K562 (cell line): ENCODE data around the gene TMEM120B. TPM values are rescaled to one million over a fixed set of nuclear protein-coding genes. Genes with fewer than 3 reads are reported as not detected.

Experiments
- CBX3 ChIP-seq, 2 experiments: IDR thresholded peaks; 1 replicate in 1 of 2; 2 replicates in 1 of 2; pipeline ENCODE4 v1.6.1; 2012; ENCODE audit warnings: inconsistent platforms in 2 of 2, low read length in 2 of 2, borderline replicate concordance in 1 of 2, control low read depth in 1 of 2
- GABPB2 ChIP-seq: fragments of 250-450 bp; sonication (Bioruptor Pico); conservative IDR thresholded peaks from 2 replicates; pipeline ENCODE4 v1.5.1; 2021; ENCODE audit warnings: mild to moderate bottlenecking
- KLF13 ChIP-seq: fragments of 450-650 bp; IDR thresholded peaks from 2 replicates; pipeline ENCODE4 v1.6.1; 2016; ENCODE audit warnings: missing genetic modification characterization, low read depth, mild to moderate bottlenecking, missing compliant biosample characterization, moderate library complexity, borderline replicate concordance
- MAZ ChIP-seq, 2 experiments: fragments of 450-650 bp in 1 of 2; sonication (generic) in 1 of 2; formaldehyde crosslinking; IDR thresholded peaks in 1 of 2; conservative IDR thresholded peaks in 1 of 2; 2 replicates each; pipeline versions ENCODE4 v1.4.0 to v1.5.0; 2020; ENCODE audit warnings: mild to moderate bottlenecking in 1 of 2, missing genetic modification reagents in 1 of 2
- NCOA2 ChIP-seq, 2 experiments: fragments of 450-650 bp; IDR thresholded peaks; 2 replicates each; pipeline ENCODE4 v1.6.1; 2018; ENCODE audit warnings: mild to moderate bottlenecking in 2 of 2, moderate library complexity in 1 of 2; ENCODE audit not compliant: partially characterized antibody in 2 of 2
- POLR2AphosphoS5 ChIP-seq: IDR thresholded peaks from 2 replicates; pipeline ENCODE4 v1.6.1; 2011; ENCODE audit warnings: mild to moderate bottlenecking, low read depth, low read length, moderate library complexity; ENCODE audit not compliant: control insufficient read depth, insufficient read depth
- RB1 ChIP-seq: fragments of 450-650 bp; IDR thresholded peaks from 2 replicates; pipeline ENCODE4 v1.6.1; 2017; ENCODE audit warnings: low read depth, mild to moderate bottlenecking
- RBBP5 ChIP-seq: fragments of 200-600 bp; sonication (generic); IDR thresholded peaks from 2 replicates; pipeline ENCODE4 v1.6.1; 2012; ENCODE audit warnings: borderline replicate concordance, mild to moderate bottlenecking, low read length, control low read depth, inconsistent platforms; ENCODE audit not compliant: insufficient read depth, poor library complexity, severe bottlenecking
- SAFB2 ChIP-seq: fragments of 200-400 bp; formaldehyde crosslinking; IDR thresholded peaks from 2 replicates; pipeline ENCODE4 v1.6.1; 2018; ENCODE audit warnings: borderline replicate concordance, low read length, low read depth, moderate library complexity; ENCODE audit not compliant: severe bottlenecking
- SMAD1 ChIP-seq: fragments of 150-350 bp; IDR thresholded peaks from 2 replicates; pipeline ENCODE4 v1.6.1; 2014; ENCODE audit warnings: low read length, low read depth; ENCODE audit not compliant: partially characterized antibody
- SMC3 ChIP-seq: conservative IDR thresholded peaks from 2 replicates; pipeline ENCODE4 v1.6.1; 2011; ENCODE audit warnings: low read depth, low read length, improper control_type of control experiment; ENCODE audit not compliant: insufficient read depth
- TCF3 ChIP-seq: sonication (generic); formaldehyde crosslinking; IDR thresholded peaks from 2 replicates; pipeline ENCODE4 v1.4.0; 2020; ENCODE audit warnings: mild to moderate bottlenecking, missing genetic modification reagents
- TFAP4 ChIP-seq: sonication (generic); formaldehyde crosslinking; IDR thresholded peaks from 2 replicates; pipeline ENCODE4 v1.8.0; 2022; ENCODE audit warnings: missing genetic modification reagents, mild to moderate bottlenecking, moderate library complexity, borderline replicate concordance
- U2AF1 ChIP-seq: fragments of 200-400 bp; formaldehyde crosslinking; optimal IDR thresholded peaks from 2 replicates; pipeline ENCODE3; 2017; ENCODE audit warnings: mild to moderate bottlenecking, low read depth, low read length, moderate library complexity
- ZNF232 ChIP-seq: sonication (generic); formaldehyde crosslinking; IDR thresholded peaks from 2 replicates; pipeline ENCODE4 v1.8.0; 2022; ENCODE audit warnings: mild to moderate bottlenecking, missing genetic modification reagents
- ZNF444 ChIP-seq: fragments of 250-450 bp; sonication (Bioruptor Pico); IDR thresholded peaks from 2 replicates; pipeline ENCODE4 v1.4.0; 2020; ENCODE audit warnings: mild to moderate bottlenecking, moderate library complexity
- ZNF668 ChIP-seq: fragments of 250-450 bp; sonication (Bioruptor Pico); IDR thresholded peaks from 2 replicates; pipeline ENCODE4 v1.8.0; 2022; ENCODE audit warnings: mild to moderate bottlenecking, inconsistent platforms
- ZNF696 ChIP-seq: fragments of 250-450 bp; sonication (Bioruptor Pico); conservative IDR thresholded peaks from 2 replicates; pipeline ENCODE4 v1.4.0; 2020; ENCODE audit warnings: mild to moderate bottlenecking, moderate library complexity
- polyA plus RNA-seq, 8 experiments: library from polyadenylated mRNA; depleted of rRNA in 4 of 8; stranded (reverse) in 5 of 8; unstranded in 3 of 8; fragments of >200 nt; fragmentation: Nextera tagmentation in 2 of 8; fragmentation: Illumina TruSeq in 1 of 8; extraction: Ambion mirVana in 2 of 8; extraction: Trizol in 1 of 8; gene quantifications; 2 replicates each; pipeline versions ENCODE4 v1.2.1 to v1.2.3, GENCODE V29; 2011 to 2014; ENCODE audit warnings: inconsistent platforms in 1 of 8, missing spikeins in 1 of 8
- total RNA-seq, 7 experiments: library from RNA; depleted of rRNA in 6 of 7; stranded (reverse); fragments of >200 nt in 6 of 7; fragmentation: Illumina TruSeq in 2 of 7; extraction: Trizol in 2 of 7; gene quantifications; 2 replicates each; pipeline versions ENCODE4 v1.2.1 to v1.2.3, GENCODE V29; 2011 to 2021; ENCODE audit warnings: low replicate concordance in 1 of 7
- TF ChIP-seq, protein P1 (sequence below): IDR thresholded peaks from 3 replicates; pipeline ENCODE4 v1.6.1; 2011; ENCODE audit warnings: borderline replicate concordance, mild to moderate bottlenecking; ENCODE audit not compliant: insufficient read length, insufficient read depth
- TF ChIP-seq, protein P2 (sequence below), 2 experiments: fragments of 450-650 bp; conservative IDR thresholded peaks; 2 replicates each; pipeline ENCODE4 v1.6.1; 2017; ENCODE audit warnings: mild to moderate bottlenecking in 2 of 2, moderate library complexity in 2 of 2
- TF ChIP-seq, protein P3 (sequence below): fragments of 450-650 bp; formaldehyde crosslinking; IDR thresholded peaks from 2 replicates; pipeline ENCODE4 v1.4.0; 2020; ENCODE audit warnings: mild to moderate bottlenecking, moderate library complexity

TMEM120B gene
- total and polyA plus RNA-seq, 9 of the 15 experiments (the other 6 are each of a cell fraction or from before 2014, with no cell fraction given): 1.7 to 18.6 (median 7.4) TPM

GRCh38 chr12:121799156-121799841, 86.7 kb downstream of the TMEM120B start (continued):
- TF ChIP-seq, protein P1, sequence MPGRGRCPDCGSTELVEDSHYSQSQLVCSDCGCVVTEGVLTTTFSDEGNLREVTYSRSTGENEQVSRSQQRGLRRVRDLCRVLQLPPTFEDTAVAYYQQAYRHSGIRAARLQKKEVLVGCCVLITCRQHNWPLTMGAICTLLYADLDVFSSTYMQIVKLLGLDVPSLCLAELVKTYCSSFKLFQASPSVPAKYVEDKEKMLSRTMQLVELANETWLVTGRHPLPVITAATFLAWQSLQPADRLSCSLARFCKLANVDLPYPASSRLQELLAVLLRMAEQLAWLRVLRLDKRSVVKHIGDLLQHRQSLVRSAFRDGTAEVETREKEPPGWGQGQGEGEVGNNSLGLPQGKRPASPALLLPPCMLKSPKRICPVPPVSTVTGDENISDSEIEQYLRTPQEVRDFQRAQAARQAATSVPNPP: no peak
- no peak for TF ChIP-seq ZNF696 (CRISPR knock-in tag)
- no peak for TF ChIP-seq U2AF1
- TF ChIP-seq, protein P2, sequence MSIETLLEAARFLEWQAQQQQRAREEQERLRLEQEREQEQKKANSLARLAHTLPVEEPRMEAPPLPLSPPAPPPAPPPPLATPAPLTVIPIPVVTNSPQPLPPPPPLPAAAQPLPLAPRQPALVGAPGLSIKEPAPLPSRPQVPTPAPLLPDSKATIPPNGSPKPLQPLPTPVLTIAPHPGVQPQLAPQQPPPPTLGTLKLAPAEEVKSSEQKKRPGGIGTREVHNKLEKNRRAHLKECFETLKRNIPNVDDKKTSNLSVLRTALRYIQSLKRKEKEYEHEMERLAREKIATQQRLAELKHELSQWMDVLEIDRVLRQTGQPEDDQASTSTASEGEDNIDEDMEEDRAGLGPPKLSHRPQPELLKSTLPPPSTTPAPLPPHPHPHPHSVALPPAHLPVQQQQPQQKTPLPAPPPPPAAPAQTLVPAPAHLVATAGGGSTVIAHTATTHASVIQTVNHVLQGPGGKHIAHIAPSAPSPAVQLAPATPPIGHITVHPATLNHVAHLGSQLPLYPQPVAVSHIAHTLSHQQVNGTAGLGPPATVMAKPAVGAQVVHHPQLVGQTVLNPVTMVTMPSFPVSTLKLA (conservative IDR thresholded peaks at IDR 0.05): peak in 1 of 2 experiments; percentile 85; a peak in 3 of 4 replicates
- no peak for TF ChIP-seq ZNF444 (CRISPR knock-in tag)
- no peak for TF ChIP-seq SMAD1
- no peak for TF ChIP-seq GABPB2 (CRISPR knock-in tag)
- TF ChIP-seq, protein P3, sequence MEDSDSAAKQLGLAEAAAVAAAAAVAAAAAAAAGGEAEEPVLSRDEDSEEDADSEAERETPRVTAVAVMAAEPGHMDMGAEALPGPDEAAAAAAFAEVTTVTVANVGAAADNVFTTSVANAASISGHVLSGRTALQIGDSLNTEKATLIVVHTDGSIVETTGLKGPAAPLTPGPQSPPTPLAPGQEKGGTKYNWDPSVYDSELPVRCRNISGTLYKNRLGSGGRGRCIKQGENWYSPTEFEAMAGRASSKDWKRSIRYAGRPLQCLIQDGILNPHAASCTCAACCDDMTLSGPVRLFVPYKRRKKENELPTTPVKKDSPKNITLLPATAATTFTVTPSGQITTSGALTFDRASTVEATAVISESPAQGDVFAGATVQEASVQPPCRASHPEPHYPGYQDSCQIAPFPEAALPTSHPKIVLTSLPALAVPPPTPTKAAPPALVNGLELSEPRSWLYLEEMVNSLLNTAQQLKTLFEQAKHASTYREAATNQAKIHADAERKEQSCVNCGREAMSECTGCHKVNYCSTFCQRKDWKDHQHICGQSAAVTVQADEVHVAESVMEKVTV (CRISPR knock-in tag): no peak
- no peak for TF ChIP-seq ZNF668
- no peak for TF ChIP-seq CBX3 (IDR thresholded peaks at IDR 0.05; ENCODE audit: borderline replicate concordance in 1 of 2, low read length in 2 of 2)
- TF ChIP-seq NCOA2 (IDR thresholded peaks at IDR 0.05; ENCODE audit: partially characterized antibody in 2 of 2): no peak
- TF ChIP-seq TCF3 (CRISPR knock-in tag): no peak
- TF ChIP-seq SMC3: no peak
- no peak for TF ChIP-seq ZNF232 (CRISPR knock-in tag)
- no peak for TF ChIP-seq MAZ (CRISPR knock-in tag; conservative IDR thresholded peaks at IDR 0.05 in 1 of 2, IDR thresholded peaks at IDR 0.05 in 1 of 2)
- no peak for TF ChIP-seq SAFB2
- peak; percentile 42; the same call in 1 of the 2 replicates for TF ChIP-seq KLF13 (tag)
- TF ChIP-seq RBBP5: peak; percentile 7
- no peak; the same call in 1 of the 2 replicates for TF ChIP-seq POLR2AphosphoS5
- peak; percentile 16; the same call in 1 of the 2 replicates for TF ChIP-seq RB1
- TF ChIP-seq TFAP4 (CRISPR knock-in tag): peak; percentile 76; the same call in 1 of the 2 replicates
